MCF 10A (cell line): Measurements from ENCODE around the gene PGBD5. TPM values are rescaled to one million over a fixed set of nuclear protein-coding genes. Genes with fewer than 3 reads are reported as not detected.

ENCODE experiments used
- BruUV-seq: library from RNA; stranded (reverse); fragments of 400-500 nt; replicated peaks from 2 replicates; lab custom pipeline; 2021; lab: Mats Ljungman, UMichigan
- CTCF ChIA-PET: fragments of 300-600 bp; sonication (Branson Sonifier 250); formaldehyde crosslinking; extraction: SDS; loops from one replicate; lab custom pipeline; 2021; ENCODE audit warnings: antibody characterized with exemption, inconsistent platforms; lab: Yijun Ruan, JAX
- POLR2A ChIA-PET: fragments of 300-600, 350-650 bp; sonication (Branson Sonifier 250); formaldehyde crosslinking; extraction: SDS; loops from one replicate; lab custom pipeline; 2020; ENCODE audit warnings: antibody characterized with exemption, inconsistent platforms; lab: Yijun Ruan, JAX
- DNase-seq: peaks from one replicate; pipeline ENCODE4 v3.0.0-alpha.2; 2018; ENCODE audit not compliant: unreplicated experiment
- H3K27ac Mint-ChIP-seq: one replicate; pipeline ENCODE4 v1.8.0; 2022; ENCODE audit warnings: mild to moderate bottlenecking, low read depth, mixed read lengths; ENCODE audit not compliant: unreplicated experiment
- H3K27me3 Mint-ChIP-seq: one replicate; pipeline ENCODE4 v1.8.0; 2022; ENCODE audit warnings: mixed read lengths; ENCODE audit not compliant: insufficient read depth, unreplicated experiment
- H3K36me3 Mint-ChIP-seq: one replicate; pipeline ENCODE4 v1.8.0; 2022; ENCODE audit warnings: mild to moderate bottlenecking, moderate library complexity, mixed read lengths; ENCODE audit not compliant: insufficient read depth, unreplicated experiment
- H3K4me1 Mint-ChIP-seq: one replicate; pipeline ENCODE4 v1.8.0; 2022; ENCODE audit warnings: mixed read lengths; ENCODE audit not compliant: insufficient read depth, unreplicated experiment
- H3K4me3 Mint-ChIP-seq: one replicate; pipeline ENCODE4 v1.8.0; 2022; ENCODE audit warnings: mild to moderate bottlenecking, moderate library complexity, mixed read lengths; ENCODE audit not compliant: unreplicated experiment
- H3K9me3 Mint-ChIP-seq: one replicate; pipeline ENCODE4 v1.8.0; 2022; ENCODE audit warnings: mixed read lengths; ENCODE audit not compliant: unreplicated experiment
- intact Hi-C: fragments of 100-400 bp; cut with micrococcal nuclease; formaldehyde crosslinking; loops from 2 replicates; pipeline ENCODE4 v1.14.1; 2022
- total RNA-seq: library from RNA; stranded (reverse); gene quantifications from 2 replicates; pipeline ENCODE4 v1.2.3, GENCODE V29; 2022
- TF ChIP-seq, protein P1 (sequence below): fragments of 200-600 bp; IDR thresholded peaks from one replicate; pipeline ENCODE4 v1.8.0; 2022; ENCODE audit warnings: antibody characterized with exemption, mild to moderate bottlenecking; ENCODE audit not compliant: unreplicated experiment

The PGBD5 gene
- total RNA-seq, 1 experiment from 2014 or later = 1.2 TPM

DNA sequence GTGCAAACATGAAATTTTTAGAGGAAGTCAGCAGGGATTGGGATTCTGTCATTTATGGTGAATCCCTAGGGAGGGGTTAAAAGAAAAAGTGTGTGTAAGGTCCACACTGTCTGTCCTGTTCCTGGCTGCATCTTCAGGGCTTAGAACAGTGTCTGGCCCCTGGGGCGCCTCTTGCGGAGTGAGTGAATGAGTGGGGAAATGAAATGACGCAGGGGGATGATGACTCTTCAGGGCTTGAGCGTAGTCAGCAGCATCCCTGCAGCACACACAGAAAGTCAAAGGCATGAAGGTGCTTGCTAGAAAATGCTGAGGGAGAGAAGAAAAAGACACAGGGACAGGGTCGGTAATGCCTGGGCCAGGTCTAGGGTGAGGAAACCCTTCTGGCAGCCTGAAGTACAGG, 57.8 kb downstream of the PGBD5 start:
- peak; percentile 100 for DNase-seq
- Mint-ChIP-seq H3K27me3 (no peaks in the 10 kb centered on the region), H3K36me3 (no peaks in the 10 kb centered on the region), H3K4me3 (no peak overlapping the region), H3K4me1 (peaks cover 21% of the 10 kb centered on the region), H3K27ac (peak overlapping the region; percentile 20), H3K9me3 (no peaks in the 10 kb centered on the region)
- BruUV-seq = no TSS peak
- ChIA-PET POLR2A (interaction anchor here (0.7 kb wide), 1 partner anchor 76 kb away, joined by 3 read pairs; no protein-coding TSS in a partner anchor), CTCF (interaction anchor here (0.7 to 1.0 kb wide), 3 partner anchors 9 to 531 kb away, joined by 3 to 4 read pairs (median 3); no protein-coding TSS in a partner anchor)
- TF ChIP-seq, protein P1, sequence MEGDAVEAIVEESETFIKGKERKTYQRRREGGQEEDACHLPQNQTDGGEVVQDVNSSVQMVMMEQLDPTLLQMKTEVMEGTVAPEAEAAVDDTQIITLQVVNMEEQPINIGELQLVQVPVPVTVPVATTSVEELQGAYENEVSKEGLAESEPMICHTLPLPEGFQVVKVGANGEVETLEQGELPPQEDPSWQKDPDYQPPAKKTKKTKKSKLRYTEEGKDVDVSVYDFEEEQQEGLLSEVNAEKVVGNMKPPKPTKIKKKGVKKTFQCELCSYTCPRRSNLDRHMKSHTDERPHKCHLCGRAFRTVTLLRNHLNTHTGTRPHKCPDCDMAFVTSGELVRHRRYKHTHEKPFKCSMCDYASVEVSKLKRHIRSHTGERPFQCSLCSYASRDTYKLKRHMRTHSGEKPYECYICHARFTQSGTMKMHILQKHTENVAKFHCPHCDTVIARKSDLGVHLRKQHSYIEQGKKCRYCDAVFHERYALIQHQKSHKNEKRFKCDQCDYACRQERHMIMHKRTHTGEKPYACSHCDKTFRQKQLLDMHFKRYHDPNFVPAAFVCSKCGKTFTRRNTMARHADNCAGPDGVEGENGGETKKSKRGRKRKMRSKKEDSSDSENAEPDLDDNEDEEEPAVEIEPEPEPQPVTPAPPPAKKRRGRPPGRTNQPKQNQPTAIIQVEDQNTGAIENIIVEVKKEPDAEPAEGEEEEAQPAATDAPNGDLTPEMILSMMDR = no peak
- intact Hi-C loops = loop anchor here (1.0 to 5.0 kb wide), 2 partner anchors 8 to 41 kb away; no protein-coding TSS in a partner anchor

DNA sequence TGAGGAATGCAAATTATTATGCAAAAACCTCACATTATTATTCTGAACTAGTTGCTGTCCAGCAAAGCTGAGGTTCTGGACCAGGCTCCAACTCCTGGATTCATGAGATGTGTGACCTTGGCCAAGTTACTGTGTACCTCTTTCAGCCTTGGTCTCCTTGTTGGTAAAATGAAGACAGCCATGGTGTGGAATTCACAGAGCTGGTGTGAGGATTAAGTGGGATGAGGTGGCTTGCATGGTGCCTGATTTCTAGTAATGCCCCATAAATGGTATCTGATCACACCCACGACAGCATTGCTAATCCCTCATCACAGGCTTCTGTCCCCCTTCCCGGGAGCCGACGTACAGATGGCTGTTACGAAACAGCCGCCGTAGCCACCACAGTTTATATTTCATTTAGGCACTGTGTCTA, 59.6 kb downstream of the PGBD5 start:
- DNase-seq = no peak
- H3K9me3 Mint-ChIP-seq = no peaks in the 10 kb centered on the region

DNA sequence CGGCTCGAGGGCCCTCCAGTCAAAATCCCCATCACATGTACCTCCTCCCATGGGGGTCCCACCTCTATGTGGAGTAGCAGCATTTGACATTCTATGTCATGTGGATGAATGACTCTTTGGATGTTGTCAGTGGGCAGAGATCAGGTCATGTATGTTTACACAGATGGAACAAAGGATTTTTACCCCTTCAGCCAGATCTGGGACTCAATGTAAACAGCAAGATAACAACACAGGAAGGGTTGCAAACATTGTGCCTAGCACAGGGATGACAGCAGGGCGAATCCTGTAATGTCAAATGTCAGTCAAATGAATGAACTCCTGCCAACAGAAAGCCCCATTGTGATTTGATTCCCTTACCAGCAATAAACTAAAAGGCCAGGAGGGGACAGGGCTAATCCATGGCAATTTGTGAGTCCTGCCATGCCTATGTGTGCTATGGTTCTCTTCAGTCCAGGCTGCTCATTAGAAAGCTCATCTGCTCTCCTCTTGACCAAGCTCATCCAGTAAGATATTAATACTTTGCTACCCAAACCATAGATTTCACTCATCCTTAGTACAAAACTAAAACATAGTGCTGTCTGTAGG, 60.3 kb downstream of the PGBD5 start:
- DNase-seq = peak; percentile 45
- ChIA-PET CTCF (interaction anchor here (0.8 kb wide), 1 partner anchor 22 kb away, joined by 3 read pairs; no protein-coding TSS in a partner anchor), POLR2A (interaction anchor here (0.6 kb wide), 1 partner anchor 1585 kb away, joined by 3 read pairs; no protein-coding TSS in a partner anchor)
- peaks cover 26% of the 10 kb centered on the region for H3K4me1 Mint-ChIP-seq
- H3K27ac Mint-ChIP-seq = no peak overlapping the region
- BruUV-seq = no TSS peak
- no peak overlapping the region for H3K4me3 Mint-ChIP-seq
- no peaks in the 10 kb centered on the region for H3K27me3 Mint-ChIP-seq
- H3K36me3 Mint-ChIP-seq = no peaks in the 10 kb centered on the region
- intact Hi-C loops = loop anchor here (5.0 kb wide), 1 partner anchor 39 kb away; no protein-coding TSS in a partner anchor
- no peaks in the 10 kb centered on the region for H3K9me3 Mint-ChIP-seq
- TF ChIP-seq, protein P1 = no peak

More for the DNA sequence above, 59.6 kb downstream of the PGBD5 start:
- Mint-ChIP-seq H3K36me3 (no peaks in the 10 kb centered on the region), H3K4me1 (peaks cover 21% of the 10 kb centered on the region), H3K27ac (no peak overlapping the region), H3K27me3 (no peaks in the 10 kb centered on the region), H3K4me3 (no peak overlapping the region)
- CTCF ChIA-PET = interaction anchor here (0.6 to 0.8 kb wide), 3 partner anchors 22 to 1894 kb away, joined by 3 read pairs; no protein-coding TSS in a partner anchor
- POLR2A ChIA-PET = no interaction called here
- no TSS peak for BruUV-seq
- TF ChIP-seq, protein P1 = no peak
- intact Hi-C loops = loop anchor here (5.0 kb wide), 1 partner anchor 39 kb away; no protein-coding TSS in a partner anchor

DNA sequence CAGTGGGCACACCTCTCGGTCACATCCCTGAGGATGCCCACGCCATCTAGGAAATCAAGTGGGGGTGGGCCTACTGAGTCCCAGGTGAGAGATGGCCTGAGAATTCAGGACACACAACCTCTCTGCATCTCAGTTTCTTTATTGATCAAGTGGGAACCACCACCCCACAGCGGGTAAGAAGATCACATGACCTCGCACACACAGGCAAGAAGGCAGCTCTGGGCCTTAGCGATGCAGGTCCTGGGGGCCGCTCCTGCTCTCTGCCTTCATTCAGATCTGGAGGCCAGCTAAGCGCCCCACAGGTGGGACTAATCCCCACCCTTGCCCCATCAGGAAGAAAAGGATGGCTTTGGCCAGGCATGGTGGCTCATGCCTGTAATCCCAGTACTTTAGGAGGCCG, 63.2 kb downstream of the PGBD5 start:
- TF ChIP-seq, protein P1 = no peak
- no TSS peak for BruUV-seq
- H3K4me1 Mint-ChIP-seq = peaks cover 25% of the 10 kb centered on the region
- H3K9me3 Mint-ChIP-seq = no peaks in the 10 kb centered on the region
- CTCF ChIA-PET = no interaction called here
- DNase-seq = no peak
- no peaks in the 10 kb centered on the region for H3K27me3 Mint-ChIP-seq
- no peaks in the 10 kb centered on the region for H3K36me3 Mint-ChIP-seq
- POLR2A ChIA-PET = no interaction called here
- H3K4me3 Mint-ChIP-seq = no peak overlapping the region
- intact Hi-C loops = no loop called here
- H3K27ac Mint-ChIP-seq = no peak overlapping the region
